ENCODE data around the gene RNF213. TPM values are rescaled to one million over a fixed set of nuclear protein-coding genes. Genes with fewer than 3 reads are reported as not detected.
A peak's percentile ranks its signal among the peaks of the same experiment; 100 is the strongest.

RNF213 gene
- total RNA-seq, 1 donor from 2014 or later, result 29.6 TPM

- H3K4me3 Mint-ChIP-seq, result no peak overlapping the region
- DNase-seq (ENCODE audit: low read depth, low spot score), result no peak
- no peaks in the 10 kb centered on the region for H3K27me3 Mint-ChIP-seq (ENCODE audit: low read depth)
- H3K27ac Mint-ChIP-seq (ENCODE audit: unreplicated experiment), result peak overlapping the region; percentile 67
- peaks cover 18% of the 10 kb centered on the region for H3K36me3 Mint-ChIP-seq (ENCODE audit: low read depth)
- TF ChIP-seq, protein P1, sequence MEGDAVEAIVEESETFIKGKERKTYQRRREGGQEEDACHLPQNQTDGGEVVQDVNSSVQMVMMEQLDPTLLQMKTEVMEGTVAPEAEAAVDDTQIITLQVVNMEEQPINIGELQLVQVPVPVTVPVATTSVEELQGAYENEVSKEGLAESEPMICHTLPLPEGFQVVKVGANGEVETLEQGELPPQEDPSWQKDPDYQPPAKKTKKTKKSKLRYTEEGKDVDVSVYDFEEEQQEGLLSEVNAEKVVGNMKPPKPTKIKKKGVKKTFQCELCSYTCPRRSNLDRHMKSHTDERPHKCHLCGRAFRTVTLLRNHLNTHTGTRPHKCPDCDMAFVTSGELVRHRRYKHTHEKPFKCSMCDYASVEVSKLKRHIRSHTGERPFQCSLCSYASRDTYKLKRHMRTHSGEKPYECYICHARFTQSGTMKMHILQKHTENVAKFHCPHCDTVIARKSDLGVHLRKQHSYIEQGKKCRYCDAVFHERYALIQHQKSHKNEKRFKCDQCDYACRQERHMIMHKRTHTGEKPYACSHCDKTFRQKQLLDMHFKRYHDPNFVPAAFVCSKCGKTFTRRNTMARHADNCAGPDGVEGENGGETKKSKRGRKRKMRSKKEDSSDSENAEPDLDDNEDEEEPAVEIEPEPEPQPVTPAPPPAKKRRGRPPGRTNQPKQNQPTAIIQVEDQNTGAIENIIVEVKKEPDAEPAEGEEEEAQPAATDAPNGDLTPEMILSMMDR (conservative IDR thresholded peaks at IDR 0.05), result no peak
- peaks cover 3% of the 10 kb centered on the region for H3K9me3 Mint-ChIP-seq
- peaks cover 14% of the 10 kb centered on the region for H3K4me1 Mint-ChIP-seq
These were observed 33.5 kb upstream of the RNF213 start for GRCh38 chr17:80227156-80227555.

- TF ChIP-seq, protein P1 (conservative IDR thresholded peaks at IDR 0.05), result no peak
- H3K9me3 Mint-ChIP-seq, result peaks cover 6% of the 10 kb centered on the region
- H3K27ac Mint-ChIP-seq (ENCODE audit: unreplicated experiment), result no peak overlapping the region
- H3K4me1 Mint-ChIP-seq, result peaks cover 14% of the 10 kb centered on the region
- H3K4me3 Mint-ChIP-seq, result no peak overlapping the region
- H3K36me3 Mint-ChIP-seq (ENCODE audit: low read depth), result peaks cover 23% of the 10 kb centered on the region
- no peak for DNase-seq (ENCODE audit: low read depth, low spot score)
- H3K27me3 Mint-ChIP-seq (ENCODE audit: low read depth), result no peaks in the 10 kb centered on the region
These were observed 33.0 kb upstream of the RNF213 start for GRCh38 chr17:80227666-80228065.

GRCh38 chr17:80228477-80228876, 32.2 kb upstream of the RNF213 start:
- Mint-ChIP-seq H3K4me1 (peaks cover 14% of the 10 kb centered on the region), H3K9me3 (peaks cover 7% of the 10 kb centered on the region), H3K27ac (ENCODE audit: unreplicated experiment) (peak overlapping the region; percentile 43), H3K36me3 (ENCODE audit: low read depth) (peaks cover 28% of the 10 kb centered on the region), H3K4me3 (no peak overlapping the region), H3K27me3 (ENCODE audit: low read depth) (no peaks in the 10 kb centered on the region)
- TF ChIP-seq, protein P1 (conservative IDR thresholded peaks at IDR 0.05), result no peak
- no peak for DNase-seq (ENCODE audit: low read depth, low spot score)

DNA sequence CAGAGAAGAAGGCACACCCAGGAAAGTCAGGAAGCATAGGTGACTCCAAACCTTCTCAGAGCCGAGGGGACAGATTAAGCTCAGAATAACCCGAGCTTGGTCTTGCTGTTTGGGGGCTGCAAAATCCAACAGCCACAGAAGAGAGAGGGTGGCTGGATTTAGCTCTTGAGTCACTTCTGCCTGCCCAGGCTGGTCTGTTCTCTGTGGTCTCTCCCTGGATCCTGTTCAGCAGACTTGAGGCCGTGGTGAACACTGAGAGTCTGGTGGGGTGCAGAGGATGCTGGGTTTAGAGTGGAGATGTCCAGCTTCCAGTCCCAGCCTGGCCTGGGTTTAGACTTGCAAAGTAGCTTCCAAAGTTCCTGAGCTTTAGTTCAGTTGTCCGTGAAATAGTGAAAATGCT, 31.6 kb upstream of the RNF213 start:
- Mint-ChIP-seq H3K4me1 (peaks cover 11% of the 10 kb centered on the region), H3K4me3 (no peak overlapping the region), H3K9me3 (peaks cover 7% of the 10 kb centered on the region), H3K36me3 (ENCODE audit: low read depth) (peaks cover 30% of the 10 kb centered on the region), H3K27me3 (ENCODE audit: low read depth) (no peaks in the 10 kb centered on the region), H3K27ac (ENCODE audit: unreplicated experiment) (peak overlapping the region; percentile 43)
- no peak for DNase-seq (ENCODE audit: low read depth, low spot score)
- TF ChIP-seq, protein P1 (conservative IDR thresholded peaks at IDR 0.05), result no peak

GRCh38 chr17:80232438-80232837, 28.2 kb upstream of the RNF213 start:
- no peak overlapping the region for H3K27ac Mint-ChIP-seq (ENCODE audit: unreplicated experiment)
- H3K9me3 Mint-ChIP-seq, result peaks cover 12% of the 10 kb centered on the region
- no peaks in the 10 kb centered on the region for H3K4me1 Mint-ChIP-seq
- no peaks in the 10 kb centered on the region for H3K27me3 Mint-ChIP-seq (ENCODE audit: low read depth)
- H3K36me3 Mint-ChIP-seq (ENCODE audit: low read depth), result peaks cover 36% of the 10 kb centered on the region
- DNase-seq (ENCODE audit: low read depth, low spot score), result no peak
- TF ChIP-seq, protein P1 (conservative IDR thresholded peaks at IDR 0.05), result no peak
- H3K4me3 Mint-ChIP-seq, result no peak overlapping the region

- Mint-ChIP-seq H3K27me3 (ENCODE audit: low read depth) (no peaks in the 10 kb centered on the region), H3K4me1 (no peaks in the 10 kb centered on the region), H3K4me3 (no peak overlapping the region), H3K27ac (ENCODE audit: unreplicated experiment) (no peak overlapping the region), H3K36me3 (ENCODE audit: low read depth) (peaks cover 39% of the 10 kb centered on the region), H3K9me3 (peaks cover 12% of the 10 kb centered on the region)
- no peak for DNase-seq (ENCODE audit: low read depth, low spot score)
- TF ChIP-seq, protein P1 (conservative IDR thresholded peaks at IDR 0.05), result no peak
These were observed 27.4 kb upstream of the RNF213 start for GRCh38 chr17:80233202-80233601.

Measured in neural crest cell (in vitro differentiated cells).